ENCODE measurements around the gene ERO1B. TPM values are rescaled to one million over a fixed set of nuclear protein-coding genes. Genes with fewer than 3 reads are reported as not detected.

Gene ERO1B
- total RNA-seq, 1 experiment from 2014 or later: 9.6 TPM

DNA sequence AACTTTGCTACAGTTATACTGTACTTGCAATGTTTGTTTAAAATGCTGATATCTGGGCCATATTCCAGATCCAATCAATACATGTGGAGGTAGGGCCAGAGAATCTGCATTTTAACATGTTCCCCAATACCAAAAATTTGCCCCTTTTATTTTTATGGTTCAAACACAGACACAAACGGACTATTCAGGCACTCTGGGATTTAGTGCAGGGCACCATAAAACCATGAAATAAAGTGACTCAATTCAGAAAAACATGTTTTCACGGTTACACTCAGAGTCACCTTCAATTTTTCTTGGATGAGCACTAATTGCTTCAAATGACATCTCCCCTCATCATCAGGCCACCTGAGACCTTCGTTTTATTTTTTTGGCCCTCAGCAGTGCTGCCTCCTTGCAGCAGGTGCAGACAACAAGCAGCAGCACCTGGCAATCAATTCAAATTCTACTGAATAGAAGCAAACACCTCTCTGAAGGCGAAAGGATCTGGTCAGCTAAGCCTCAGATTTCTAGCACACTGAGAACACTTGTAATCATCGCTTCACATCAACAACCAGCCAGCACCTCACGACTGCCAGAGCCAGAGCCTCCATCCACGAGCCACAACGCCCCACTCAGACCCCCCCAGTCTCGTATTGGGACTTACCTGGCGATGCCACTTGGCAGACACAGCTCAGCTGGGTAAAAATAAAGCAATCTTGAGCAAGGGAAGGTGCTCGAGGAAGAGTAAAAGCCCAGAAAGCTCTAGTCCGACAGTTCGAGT is 1.1 kb downstream of the ERO1B start:
- no TSS peak for BruUV-seq (replicated peaks)
- Mint-ChIP-seq H3K9me3 (ENCODE audit: unreplicated experiment) (peaks cover 5% of the 10 kb centered on the region), H3K27me3 (ENCODE audit: insufficient read depth, unreplicated experiment) (peaks cover 26% of the 10 kb centered on the region), H3K36me3 (ENCODE audit: insufficient read depth, unreplicated experiment) (no peaks in the 10 kb centered on the region), H3K4me1 (ENCODE audit: insufficient read depth, unreplicated experiment) (peaks cover 23% of the 10 kb centered on the region), H3K27ac (ENCODE audit: low read depth, unreplicated experiment) (peak overlapping the region; percentile 24), H3K4me3 (ENCODE audit: unreplicated experiment) (peak overlapping the region; percentile 80)
- POLR2A ChIA-PET: interaction anchor here (0.6 to 3.0 kb wide), 12 partner anchors 8 to 536 kb away, joined by 3 to 9 read pairs (median 4); partner anchors contain the start of genes EDARADD and LGALS8
- no peak for DNase-seq (ENCODE audit: unreplicated experiment)
- CTCF ChIA-PET: interaction anchor here (0.7 to 1.4 kb wide), 2 partner anchors 167 to 170 kb away, joined by 3 read pairs; no protein-coding TSS in a partner anchor
- intact Hi-C loops (cut with micrococcal nuclease): loop anchor here (2.0 to 5.0 kb wide), 5 partner anchors 113 to 236 kb away; partner anchors contain the start of gene GPR137B
- TF ChIP-seq, protein P1, sequence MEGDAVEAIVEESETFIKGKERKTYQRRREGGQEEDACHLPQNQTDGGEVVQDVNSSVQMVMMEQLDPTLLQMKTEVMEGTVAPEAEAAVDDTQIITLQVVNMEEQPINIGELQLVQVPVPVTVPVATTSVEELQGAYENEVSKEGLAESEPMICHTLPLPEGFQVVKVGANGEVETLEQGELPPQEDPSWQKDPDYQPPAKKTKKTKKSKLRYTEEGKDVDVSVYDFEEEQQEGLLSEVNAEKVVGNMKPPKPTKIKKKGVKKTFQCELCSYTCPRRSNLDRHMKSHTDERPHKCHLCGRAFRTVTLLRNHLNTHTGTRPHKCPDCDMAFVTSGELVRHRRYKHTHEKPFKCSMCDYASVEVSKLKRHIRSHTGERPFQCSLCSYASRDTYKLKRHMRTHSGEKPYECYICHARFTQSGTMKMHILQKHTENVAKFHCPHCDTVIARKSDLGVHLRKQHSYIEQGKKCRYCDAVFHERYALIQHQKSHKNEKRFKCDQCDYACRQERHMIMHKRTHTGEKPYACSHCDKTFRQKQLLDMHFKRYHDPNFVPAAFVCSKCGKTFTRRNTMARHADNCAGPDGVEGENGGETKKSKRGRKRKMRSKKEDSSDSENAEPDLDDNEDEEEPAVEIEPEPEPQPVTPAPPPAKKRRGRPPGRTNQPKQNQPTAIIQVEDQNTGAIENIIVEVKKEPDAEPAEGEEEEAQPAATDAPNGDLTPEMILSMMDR (IDR thresholded peaks at IDR 0.05; ENCODE audit: unreplicated experiment): no peak

DNA sequence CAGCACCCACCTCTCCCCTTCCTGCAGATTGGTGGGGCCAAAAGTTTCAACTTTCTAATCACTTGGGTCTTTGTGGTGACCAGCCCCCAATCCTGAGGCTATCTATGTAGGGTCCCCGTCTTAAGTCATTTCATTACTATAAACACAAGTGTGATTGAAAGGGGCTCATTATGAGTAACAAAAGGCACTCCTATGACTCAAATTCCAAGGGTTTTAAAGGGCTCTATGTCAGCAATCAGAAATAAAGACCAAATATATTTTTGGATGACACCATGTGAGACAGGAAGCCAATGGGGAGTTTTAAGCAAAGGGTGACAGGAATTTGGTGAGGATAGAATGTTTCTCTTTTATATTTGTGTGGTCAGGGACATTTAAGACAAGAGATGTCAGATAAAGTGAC is 6.2 kb downstream of the ERO1B start:
- ChIA-PET POLR2A (interaction anchor here (1.5 kb wide), 1 partner anchor 13 kb away, joined by 4 read pairs; no protein-coding TSS in a partner anchor), CTCF (interaction anchor here (0.6 kb wide), 1 partner anchor 652 kb away, joined by 3 read pairs; no protein-coding TSS in a partner anchor)
- intact Hi-C loops (cut with micrococcal nuclease): no loop called here
- Mint-ChIP-seq H3K36me3 (ENCODE audit: insufficient read depth, unreplicated experiment) (no peaks in the 10 kb centered on the region), H3K4me3 (ENCODE audit: unreplicated experiment) (no peak overlapping the region), H3K4me1 (ENCODE audit: insufficient read depth, unreplicated experiment) (peaks cover 9% of the 10 kb centered on the region), H3K27ac (ENCODE audit: low read depth, unreplicated experiment) (no peak overlapping the region), H3K27me3 (ENCODE audit: insufficient read depth, unreplicated experiment) (no peaks in the 10 kb centered on the region), H3K9me3 (ENCODE audit: unreplicated experiment) (peaks cover 5% of the 10 kb centered on the region)
- TF ChIP-seq, protein P1 (IDR thresholded peaks at IDR 0.05; ENCODE audit: unreplicated experiment): no peak
- no TSS peak for BruUV-seq (replicated peaks)
- no peak for DNase-seq (ENCODE audit: unreplicated experiment)

DNA sequence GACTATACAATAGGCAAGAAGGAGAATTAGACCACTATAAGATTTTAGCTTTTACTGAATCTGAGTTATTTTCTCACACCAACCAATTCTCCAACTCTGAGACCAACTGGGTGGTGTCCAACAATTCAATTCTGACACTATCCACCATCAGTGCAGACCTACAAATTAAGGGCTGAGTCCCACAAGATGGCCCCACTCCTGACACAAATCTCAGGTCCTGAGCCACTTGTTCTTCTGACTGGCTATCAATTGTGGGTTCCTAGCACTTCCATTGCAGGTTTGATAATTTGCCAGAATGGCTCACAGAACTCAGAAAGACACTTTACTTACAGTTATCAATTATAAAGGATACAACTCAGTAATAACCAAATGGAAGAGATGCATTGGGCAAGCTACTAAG is 6.7 kb downstream of the ERO1B start:
- TF ChIP-seq, protein P1 (IDR thresholded peaks at IDR 0.05; ENCODE audit: unreplicated experiment): no peak
- POLR2A ChIA-PET: interaction anchor here (0.6 to 1.5 kb wide), 2 partner anchors 12 to 89 kb away, joined by 3 to 4 read pairs; no protein-coding TSS in a partner anchor
- H3K9me3 Mint-ChIP-seq (ENCODE audit: unreplicated experiment): peaks cover 5% of the 10 kb centered on the region
- H3K4me1 Mint-ChIP-seq (ENCODE audit: insufficient read depth, unreplicated experiment): peaks cover 6% of the 10 kb centered on the region
- H3K4me3 Mint-ChIP-seq (ENCODE audit: unreplicated experiment): no peak overlapping the region
- no peak overlapping the region for H3K27ac Mint-ChIP-seq (ENCODE audit: low read depth, unreplicated experiment)
- no peak for DNase-seq (ENCODE audit: unreplicated experiment)
- intact Hi-C loops (cut with micrococcal nuclease): no loop called here
- CTCF ChIA-PET: no interaction called here
- BruUV-seq (replicated peaks): no TSS peak
- no peaks in the 10 kb centered on the region for H3K36me3 Mint-ChIP-seq (ENCODE audit: insufficient read depth, unreplicated experiment)
- no peaks in the 10 kb centered on the region for H3K27me3 Mint-ChIP-seq (ENCODE audit: insufficient read depth, unreplicated experiment)

DNA sequence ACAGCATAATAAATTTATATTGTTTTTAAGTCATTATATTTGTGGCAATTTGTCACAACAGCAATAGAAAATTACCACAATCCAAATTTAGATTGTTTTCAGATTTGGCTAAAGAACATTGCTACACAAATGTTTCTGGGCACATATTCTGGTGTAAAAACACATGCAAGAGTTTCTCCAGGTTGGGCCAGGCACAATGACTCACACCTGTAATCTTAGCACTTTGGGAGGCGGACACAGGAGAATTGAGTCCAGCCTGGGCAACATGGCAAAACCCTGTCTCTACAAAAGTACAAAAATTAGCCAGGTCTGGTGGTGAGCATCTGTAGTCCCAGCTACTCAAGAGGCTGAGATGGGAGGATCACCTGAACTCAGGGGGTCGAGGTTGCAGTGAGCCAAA is 8.4 kb downstream of the ERO1B start:
- intact Hi-C loops (cut with micrococcal nuclease): no loop called here
- ChIA-PET CTCF (interaction anchor here (0.6 to 1.1 kb wide), 4 partner anchors 9 to 1399 kb away, joined by 3 to 4 read pairs (median 4); no protein-coding TSS in a partner anchor), POLR2A (interaction anchor here (0.7 to 1.8 kb wide), 2 partner anchors 8 to 15 kb away, joined by 5 to 8 read pairs; partner anchors contain the start of gene ERO1B)
- no TSS peak for BruUV-seq (replicated peaks)
- peaks cover 5% of the 10 kb centered on the region for H3K9me3 Mint-ChIP-seq (ENCODE audit: unreplicated experiment)
- no peak overlapping the region for H3K4me3 Mint-ChIP-seq (ENCODE audit: unreplicated experiment)
- H3K36me3 Mint-ChIP-seq (ENCODE audit: insufficient read depth, unreplicated experiment): peaks cover 5% of the 10 kb centered on the region
- DNase-seq (ENCODE audit: unreplicated experiment): peak; percentile 69
- H3K27ac Mint-ChIP-seq (ENCODE audit: low read depth, unreplicated experiment): no peak overlapping the region
- TF ChIP-seq, protein P1 (IDR thresholded peaks at IDR 0.05; ENCODE audit: unreplicated experiment): no peak
- H3K4me1 Mint-ChIP-seq (ENCODE audit: insufficient read depth, unreplicated experiment): peaks cover 6% of the 10 kb centered on the region
- no peaks in the 10 kb centered on the region for H3K27me3 Mint-ChIP-seq (ENCODE audit: insufficient read depth, unreplicated experiment)

Measured in MCF 10A (cell line).